GM12875 (cell line): Measurements from ENCODE around the gene TMIGD3.

Source experiments
- H3K4me3 ChIP-seq: one replicate; pipeline ENCODE4 v1.5.1; 2011; ENCODE audit warnings: low read depth, low read length, control low read depth
- TF ChIP-seq, protein P1 (sequence below): IDR thresholded peaks from 2 replicates; pipeline ENCODE4 v1.5.1; 2011; ENCODE audit warnings: low read depth, mild to moderate bottlenecking, control low read depth, inconsistent platforms, low read length, moderate library complexity, borderline replicate concordance; ENCODE audit not compliant: insufficient read depth

TMIGD3 gene

DNA sequence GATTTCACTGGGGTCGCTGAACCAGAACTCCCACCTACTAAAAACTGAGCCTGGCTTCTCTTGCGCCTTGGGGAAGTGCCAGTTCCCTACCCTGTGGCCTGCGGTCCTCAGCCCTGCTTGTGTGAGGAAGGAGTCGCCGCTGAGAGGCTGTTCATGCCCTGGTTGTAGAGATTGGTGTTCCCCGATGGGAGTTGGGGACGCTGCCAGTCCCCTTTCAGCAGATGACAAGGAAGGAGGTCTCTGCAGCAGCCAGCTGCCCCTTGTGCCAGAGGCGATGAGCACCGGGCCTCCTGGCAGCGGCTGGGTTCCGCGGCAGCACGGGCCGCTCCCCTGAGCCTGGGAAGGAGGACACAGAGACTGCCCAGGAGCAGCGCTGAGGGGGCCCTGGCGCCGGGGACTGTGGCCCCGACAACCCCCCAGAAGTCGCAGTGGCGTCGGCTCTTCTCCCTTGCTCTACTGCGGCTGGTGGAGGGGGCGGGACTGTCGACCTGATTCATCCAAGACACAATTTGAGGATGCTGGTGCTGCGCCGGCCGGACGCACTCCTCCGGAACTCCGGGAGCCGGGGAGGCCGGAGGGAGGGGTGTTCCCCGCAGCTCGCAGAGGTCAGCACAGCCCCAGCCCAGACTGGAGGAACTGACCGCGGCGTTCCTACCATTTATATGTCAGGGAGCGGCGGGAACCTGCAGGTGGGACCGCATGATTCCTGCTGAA, 12.0 kb upstream of the TMIGD3 start:
- H3K4me3 ChIP-seq, result peak overlapping the region; percentile 42

DNA sequence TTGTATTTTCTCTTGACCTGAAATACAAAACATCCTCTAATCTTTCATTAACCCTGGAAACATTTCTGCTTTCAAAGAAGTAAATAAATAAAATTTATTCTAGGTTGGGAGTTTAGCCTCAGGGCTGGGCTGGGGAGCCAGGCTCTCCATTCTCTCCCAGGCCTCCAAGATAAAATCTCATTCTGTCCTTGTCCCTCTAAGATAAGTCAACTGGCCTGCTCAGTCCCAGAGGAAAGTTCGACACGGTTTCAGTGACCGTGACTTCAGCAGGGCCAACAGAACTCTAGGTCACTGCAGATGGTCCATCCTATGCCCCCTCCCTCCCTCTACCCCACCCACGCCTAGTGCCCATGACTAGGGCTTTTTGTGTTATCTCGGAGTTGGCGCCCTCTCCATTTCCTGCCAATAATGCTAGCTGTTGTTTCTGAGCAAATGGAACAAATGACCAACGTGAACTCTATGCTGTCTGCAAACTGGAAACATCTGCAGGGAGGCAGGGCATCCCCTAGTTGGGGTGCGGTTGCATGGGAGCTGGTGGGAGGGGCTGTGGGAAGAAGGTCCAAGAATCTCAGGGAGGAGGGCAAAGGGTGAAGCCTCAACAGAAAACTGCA, 10.1 kb upstream of the TMIGD3 start:
- TF ChIP-seq, protein P1, sequence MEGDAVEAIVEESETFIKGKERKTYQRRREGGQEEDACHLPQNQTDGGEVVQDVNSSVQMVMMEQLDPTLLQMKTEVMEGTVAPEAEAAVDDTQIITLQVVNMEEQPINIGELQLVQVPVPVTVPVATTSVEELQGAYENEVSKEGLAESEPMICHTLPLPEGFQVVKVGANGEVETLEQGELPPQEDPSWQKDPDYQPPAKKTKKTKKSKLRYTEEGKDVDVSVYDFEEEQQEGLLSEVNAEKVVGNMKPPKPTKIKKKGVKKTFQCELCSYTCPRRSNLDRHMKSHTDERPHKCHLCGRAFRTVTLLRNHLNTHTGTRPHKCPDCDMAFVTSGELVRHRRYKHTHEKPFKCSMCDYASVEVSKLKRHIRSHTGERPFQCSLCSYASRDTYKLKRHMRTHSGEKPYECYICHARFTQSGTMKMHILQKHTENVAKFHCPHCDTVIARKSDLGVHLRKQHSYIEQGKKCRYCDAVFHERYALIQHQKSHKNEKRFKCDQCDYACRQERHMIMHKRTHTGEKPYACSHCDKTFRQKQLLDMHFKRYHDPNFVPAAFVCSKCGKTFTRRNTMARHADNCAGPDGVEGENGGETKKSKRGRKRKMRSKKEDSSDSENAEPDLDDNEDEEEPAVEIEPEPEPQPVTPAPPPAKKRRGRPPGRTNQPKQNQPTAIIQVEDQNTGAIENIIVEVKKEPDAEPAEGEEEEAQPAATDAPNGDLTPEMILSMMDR, result no peak
- H3K4me3 ChIP-seq, result no peak overlapping the region

More for the DNA sequence above, 12.0 kb upstream of the TMIGD3 start:
- TF ChIP-seq, protein P1, result no peak

DNA sequence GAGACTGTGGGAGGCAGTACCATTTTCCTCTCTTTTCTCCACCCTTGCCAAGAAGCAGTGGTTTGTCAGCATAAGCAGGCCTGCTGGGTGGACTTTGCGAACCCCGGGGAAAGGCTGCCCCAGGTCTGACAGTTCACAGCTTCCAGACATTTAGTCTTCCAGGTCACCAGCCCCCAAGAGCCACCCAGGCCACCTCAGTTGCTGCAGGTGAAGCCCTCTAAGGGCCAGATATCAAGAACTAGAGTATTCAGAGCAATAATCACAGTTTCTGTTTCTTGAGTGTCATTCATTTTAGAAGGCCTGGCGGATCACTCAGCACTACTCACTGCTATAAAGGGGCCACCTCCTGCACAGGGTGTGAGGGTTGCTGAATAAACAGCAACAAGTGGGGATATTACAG, 9.5 kb upstream of the TMIGD3 start:
- H3K4me3 ChIP-seq, result no peak overlapping the region
- TF ChIP-seq, protein P1, result no peak

DNA sequence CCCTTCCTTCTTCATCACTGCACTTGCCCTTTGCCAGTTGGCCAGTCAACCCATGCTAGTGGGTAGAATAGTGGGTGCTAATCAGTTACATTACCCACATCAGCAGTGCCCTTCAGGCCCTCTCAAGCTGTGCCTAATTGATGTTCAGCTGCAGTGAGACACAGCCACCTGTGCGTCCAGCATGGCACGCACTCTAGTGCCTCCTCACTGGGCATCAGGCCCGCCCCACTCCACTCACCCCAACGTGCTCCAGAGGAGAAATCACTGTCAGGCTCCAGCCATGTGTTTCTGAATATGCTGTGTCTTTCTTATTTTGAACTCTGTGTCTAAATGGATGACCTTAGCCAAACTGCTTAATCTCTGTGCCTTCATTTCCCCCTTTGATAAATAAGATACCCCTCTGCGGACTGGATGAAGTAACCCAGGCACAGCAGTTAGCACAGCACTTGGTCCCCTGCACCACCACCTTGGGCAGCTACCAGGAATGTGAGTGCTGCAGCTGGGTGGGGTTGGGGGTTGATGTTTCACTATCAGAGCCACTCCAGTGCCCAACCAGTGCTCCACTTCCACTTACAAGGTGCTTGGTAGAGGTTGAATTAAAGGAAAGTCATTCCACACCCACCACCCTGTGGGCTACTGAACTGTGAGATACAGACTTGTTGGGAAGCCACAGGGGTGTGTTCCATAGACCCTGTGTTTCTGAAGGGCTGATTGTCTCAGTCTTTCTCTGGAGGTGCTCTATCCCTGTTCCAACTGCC, 8.9 kb upstream of the TMIGD3 start:
- no peak overlapping the region for H3K4me3 ChIP-seq
- TF ChIP-seq, protein P1, result no peak

DNA sequence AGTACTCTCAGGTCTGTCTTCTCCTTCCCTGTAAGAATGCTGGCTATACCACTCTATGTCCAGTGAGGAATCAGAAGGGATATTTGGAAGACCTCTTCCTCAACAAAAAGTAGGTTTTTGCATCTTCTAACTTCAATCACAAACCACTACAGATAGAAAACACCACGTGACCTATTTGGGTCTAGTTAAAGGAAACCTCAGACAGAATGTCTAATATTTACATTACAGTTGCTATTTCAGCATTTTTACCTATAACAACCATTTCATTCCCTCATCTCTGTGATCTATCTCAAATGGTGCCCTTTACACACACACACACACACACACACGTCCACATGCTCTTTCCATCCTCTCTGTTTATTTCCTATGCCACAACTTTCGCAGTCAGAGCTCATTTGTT, 7.9 kb upstream of the TMIGD3 start:
- TF ChIP-seq, protein P1, result no peak

DNA sequence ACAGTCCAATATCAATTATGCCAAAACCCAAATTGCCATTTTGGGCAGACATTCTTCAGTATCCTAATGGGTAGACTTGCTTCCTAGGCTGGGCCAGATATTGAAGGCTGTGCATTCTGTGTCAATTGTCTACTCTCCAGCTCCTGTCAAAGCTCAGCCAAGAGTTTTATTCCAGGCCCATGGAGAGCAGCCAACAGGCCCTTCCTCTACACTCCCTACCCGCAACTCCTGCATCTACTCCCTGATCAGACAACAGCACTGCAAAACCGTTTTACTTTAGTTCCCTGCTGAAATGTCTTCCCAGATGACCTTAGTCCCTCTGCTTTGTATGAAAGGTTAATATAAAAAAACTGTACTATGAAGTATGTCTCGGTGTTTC, 6.6 kb upstream of the TMIGD3 start:
- TF ChIP-seq, protein P1, result no peak
- no peak overlapping the region for H3K4me3 ChIP-seq

More for the DNA sequence above, 7.9 kb upstream of the TMIGD3 start:
- H3K4me3 ChIP-seq, result no peak overlapping the region
